HepG2 (cell line): ENCODE measurements around the gene PSMB11. TPM values are rescaled to one million over a fixed set of nuclear protein-coding genes. Genes with fewer than 3 reads are reported as not detected.

Source experiments
- ATAC-seq: fragments of 200-7000 bp; cut with Tn5 transposase; 3 replicates; pipeline ENCODE4 v1.9.1; 2020; ENCODE audit warnings: mild to moderate bottlenecking, moderate library complexity
- BruUV-seq: library from RNA; stranded (reverse); fragments of 400-500 nt; replicated peaks from 2 replicates; lab custom pipeline; 2021; lab: Mats Ljungman, UMichigan
- CTCF ChIA-PET: fragments of 300-600 bp; formaldehyde crosslinking; extraction: SDS; loops from one replicate; lab custom pipeline; 2021; ENCODE audit warnings: low total read pairs, inconsistent platforms, low intra/inter-chr PET ratio; lab: Yijun Ruan, JAX
- POLR2A ChIA-PET: fragments of 350-600 bp; sonication (Branson Sonifier 250); formaldehyde crosslinking; loops from one replicate; lab custom pipeline; 2020; ENCODE audit warnings: antibody characterized with exemption, inconsistent platforms; lab: Yijun Ruan, JAX
- DNase-seq: peaks from one replicate; pipeline ENCODE4 v3.0.0-alpha.2; 2015; ENCODE audit warnings: low spot score
- FAIRE-seq: peaks from 3 replicates; lab custom pipeline; 2011; peaks lifted over from hg19 to GRCh38; lab: Jason Lieb, UNC
- H2AFZ ChIP-seq: one replicate; pipeline ENCODE4 v1.6.1; 2011; ENCODE audit warnings: low read length, inconsistent platforms
- H3K27ac ChIP-seq: fragments of 300-600 bp; 3 replicates; pipeline ENCODE4 v1.8.0; 2011; ENCODE audit warnings: mixed run types, mild to moderate bottlenecking, mixed read lengths, low read length, inconsistent platforms; ENCODE audit not compliant: insufficient read depth; ENCODE audit errors: extremely low read length
- H3K27me3 ChIP-seq, 2 experiments: fragments of 200-600 bp in 1 of 2; 2 replicates in 1 of 2; 3 replicates in 1 of 2; pipeline versions ENCODE4 v1.6.0 to v1.8.0; 2011; ENCODE audit warnings: low read length in 2 of 2, mild to moderate bottlenecking in 2 of 2, moderate library complexity in 2 of 2, inconsistent platforms in 1 of 2; ENCODE audit not compliant: insufficient read depth in 2 of 2, control insufficient read depth in 1 of 2
- H3K36me3 ChIP-seq, 2 experiments: fragments of 200-600 bp in 1 of 2; replicated peaks in 1 of 2; 2 replicates in 1 of 2; 3 replicates in 1 of 2; pipeline versions ENCODE4 v1.5.1 to v1.8.0; 2011; ENCODE audit warnings: low read length in 2 of 2, inconsistent platforms in 1 of 2; ENCODE audit not compliant: insufficient read depth in 2 of 2, control insufficient read depth in 1 of 2
- H3K4me1 ChIP-seq: 2 replicates; pipeline ENCODE4 v1.5.1; 2012; ENCODE audit warnings: low read length, inconsistent platforms; ENCODE audit not compliant: insufficient read depth
- H3K4me2 ChIP-seq: 2 replicates; pipeline ENCODE4 v1.6.0; 2011; ENCODE audit warnings: low read depth, low read length, inconsistent platforms
- H3K4me3 ChIP-seq, 3 experiments: fragments of 200-600 bp in 1 of 3; sonication (generic), shearing (Covaris generic) in 1 of 3; replicated peaks in 1 of 3; 2 replicates each; pipeline ENCODE4 v1.5.1; 2011 to 2016; ENCODE audit warnings: low read length in 3 of 3, inconsistent platforms in 2 of 3, low read depth in 2 of 3, mild to moderate bottlenecking in 2 of 3, control low read depth in 1 of 3, mixed read lengths in 1 of 3; ENCODE audit not compliant: insufficient read depth in 1 of 3
- H3K79me2 ChIP-seq: one replicate; pipeline ENCODE4 v1.6.1; 2011; ENCODE audit warnings: low read length, inconsistent platforms; ENCODE audit not compliant: insufficient read depth
- H3K9ac ChIP-seq: 2 replicates; pipeline ENCODE4 v1.6.0; 2011; ENCODE audit warnings: mild to moderate bottlenecking, low read depth, low read length, inconsistent platforms; ENCODE audit not compliant: insufficient read depth
- H3K9me3 ChIP-seq: 2 replicates; pipeline ENCODE4 v1.5.1; 2012; ENCODE audit warnings: mild to moderate bottlenecking, low read length
- H4K20me1 ChIP-seq: 2 replicates; pipeline ENCODE4 v1.6.0; 2011; ENCODE audit warnings: inconsistent platforms, mild to moderate bottlenecking, low read length, moderate library complexity; ENCODE audit not compliant: insufficient read depth
- ARID2 ChIP-seq: sonication (generic); formaldehyde crosslinking; IDR thresholded peaks from 2 replicates; pipeline ENCODE4 v1.8.1; 2022; ENCODE audit warnings: mild to moderate bottlenecking, missing genetic modification reagents, borderline replicate concordance
- GATAD2A ChIP-seq: IDR thresholded peaks from 2 replicates; pipeline ENCODE4 v1.6.1; 2016
- IKZF5 ChIP-seq: IDR thresholded peaks from 2 replicates; pipeline ENCODE4 v1.6.1; 2018; ENCODE audit warnings: missing genetic modification reagents, mild to moderate bottlenecking, missing compliant biosample characterization
- JUNB ChIP-seq: sonication (generic); formaldehyde crosslinking; IDR thresholded peaks from 2 replicates; pipeline ENCODE4 v1.8.0; 2022; ENCODE audit warnings: missing genetic modification reagents, mild to moderate bottlenecking, borderline replicate concordance
- NONO ChIP-seq, 2 experiments: fragments of 450-650 bp in 1 of 2; sonication (generic) in 1 of 2; formaldehyde crosslinking in 1 of 2; IDR thresholded peaks in 1 of 2; conservative IDR thresholded peaks in 1 of 2; 2 replicates each; pipeline versions ENCODE4 v1.6.1 to v1.8.0; 2017 to 2022; ENCODE audit warnings: mild to moderate bottlenecking in 1 of 2, missing genetic modification reagents in 1 of 2, moderate library complexity in 1 of 2
- ZNF562 ChIP-seq: sonication (generic); formaldehyde crosslinking; IDR thresholded peaks from 2 replicates; pipeline ENCODE4 v1.8.0; 2022; ENCODE audit warnings: missing genetic modification reagents, borderline replicate concordance
- WGBS: methylation state at CpG from one replicate; pipeline ENCODE4 v1.1.6; 2017; ENCODE audit warnings: low lambda C conversion rate; 5-methylcytosine and 5-hydroxymethylcytosine counted together
- in situ Hi-C: cut with HindIII; loops from 2 replicates; pipeline ENCODE4 v1.10.0; 2017; ENCODE audit warnings: low pct_unique_long_range_greater_than_20kb; ENCODE audit not compliant: extremely low pct_ligation_motif_present
- intact Hi-C: fragments of 100-400 bp; cut with micrococcal nuclease; formaldehyde crosslinking; loops from one replicate; pipeline ENCODE4 v1.10.0; 2022; ENCODE audit not compliant: unreplicated experiment
- polyA plus RNA-seq, 8 experiments: library from polyadenylated mRNA; depleted of rRNA in 3 of 8; stranded (reverse) in 7 of 8; unstranded in 1 of 8; fragments of >200 nt; fragmentation: Illumina TruSeq in 4 of 8; extraction: Trizol in 4 of 8; gene quantifications; 2 replicates each; pipeline versions ENCODE4 v1.2.1 to v1.2.3, GENCODE V29; 2011 to 2016; ENCODE audit warnings: low read depth in 4 of 8, missing spikeins in 1 of 8, mixed read lengths in 1 of 8; ENCODE audit not compliant: insufficient read depth in 1 of 8
- total RNA-seq, 5 experiments: library from RNA; depleted of rRNA; stranded (reverse); fragments of >200 nt; fragmentation: Illumina TruSeq; extraction: Trizol; gene quantifications; 2 replicates each; pipeline ENCODE4 v1.2.3, GENCODE V29; 2016; ENCODE audit warnings: low read depth in 1 of 5

The PSMB11 gene
- total and polyA plus RNA-seq, 2 of the 13 experiments (the other 11 are each of a cell fraction or from before 2014, with no cell fraction given): not detected

GRCh38 chr14:22996768-22997654 lies 45.0 kb upstream of the PSMB11 start:
- intact Hi-C loops: no loop called here
- Histone ChIP-seq H2AFZ (no peak overlapping the region), H3K9ac (no peak overlapping the region), H3K4me3 (no peak overlapping the region), H3K27ac (no peak overlapping the region), H3K9me3 (no peaks in the 10 kb centered on the region), H3K27me3 (no peaks in the 10 kb centered on the region), H3K4me2 (no peak overlapping the region), H3K79me2 (no peaks in the 10 kb centered on the region), H3K4me1 (peaks cover 5% of the 10 kb centered on the region; the same call in 1 of the 2 replicates), H3K36me3 (peaks cover 0 to 3% of the 10 kb centered on the region in 2 experiments; a peak in 1 of 5 replicates), H4K20me1 (no peaks in the 10 kb centered on the region)
- no peak for FAIRE-seq
- CTCF ChIA-PET: interaction anchor here (1.4 kb wide), 1 partner anchor 61 kb away, joined by 3 read pairs; no protein-coding TSS in a partner anchor
- POLR2A ChIA-PET: interaction anchor here (0.7 to 8.5 kb wide), 6 partner anchors 10 to 67 kb away, joined by 3 to 160 read pairs (median 65); partner anchors contain the start of genes AJUBA, HAUS4 and PRMT5
- WGBS: 76% methylated on average over 11 of the region's 11 CpGs
- no peak for ATAC-seq
- TF ChIP-seq ARID2 (CRISPR knock-in tag) (no peak), IKZF5 (CRISPR knock-in tag) (no peak), ZNF562 (CRISPR knock-in tag) (0 out of 2 replicates have a peak, but pooled peaks have one; percentile 24), GATAD2A (CRISPR knock-in tag) (no peak), NONO (IDR thresholded peaks at IDR 0.05) (no peak), NONO (CRISPR knock-in tag; conservative IDR thresholded peaks at IDR 0.05) (0 out of 2 replicates have a peak, but pooled peaks have one; percentile 17), JUNB (CRISPR knock-in tag) (peak; percentile 57; the same call in 1 of the 2 replicates)
- no TSS peak for BruUV-seq
- no peak for DNase-seq
- in situ Hi-C loops: no loop called here
